GM21619 (cell line): Measurements from ENCODE around the gene BNIP2.
"Not testable (repeated sequence)": the region's sequence is repeated elsewhere in the genome, so short reads cannot be mapped to it uniquely, and the experiment has no call there.

Source experiments
- ATAC-seq: cut with Tn5 transposase; IDR thresholded peaks from one replicate; pipeline ENCODE4 v1.9.1; 2021; ENCODE audit not compliant: unreplicated experiment

The BNIP2 gene, protein sequence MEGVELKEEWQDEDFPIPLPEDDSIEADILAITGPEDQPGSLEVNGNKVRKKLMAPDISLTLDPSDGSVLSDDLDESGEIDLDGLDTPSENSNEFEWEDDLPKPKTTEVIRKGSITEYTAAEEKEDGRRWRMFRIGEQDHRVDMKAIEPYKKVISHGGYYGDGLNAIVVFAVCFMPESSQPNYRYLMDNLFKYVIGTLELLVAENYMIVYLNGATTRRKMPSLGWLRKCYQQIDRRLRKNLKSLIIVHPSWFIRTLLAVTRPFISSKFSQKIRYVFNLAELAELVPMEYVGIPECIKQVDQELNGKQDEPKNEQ

DNA sequence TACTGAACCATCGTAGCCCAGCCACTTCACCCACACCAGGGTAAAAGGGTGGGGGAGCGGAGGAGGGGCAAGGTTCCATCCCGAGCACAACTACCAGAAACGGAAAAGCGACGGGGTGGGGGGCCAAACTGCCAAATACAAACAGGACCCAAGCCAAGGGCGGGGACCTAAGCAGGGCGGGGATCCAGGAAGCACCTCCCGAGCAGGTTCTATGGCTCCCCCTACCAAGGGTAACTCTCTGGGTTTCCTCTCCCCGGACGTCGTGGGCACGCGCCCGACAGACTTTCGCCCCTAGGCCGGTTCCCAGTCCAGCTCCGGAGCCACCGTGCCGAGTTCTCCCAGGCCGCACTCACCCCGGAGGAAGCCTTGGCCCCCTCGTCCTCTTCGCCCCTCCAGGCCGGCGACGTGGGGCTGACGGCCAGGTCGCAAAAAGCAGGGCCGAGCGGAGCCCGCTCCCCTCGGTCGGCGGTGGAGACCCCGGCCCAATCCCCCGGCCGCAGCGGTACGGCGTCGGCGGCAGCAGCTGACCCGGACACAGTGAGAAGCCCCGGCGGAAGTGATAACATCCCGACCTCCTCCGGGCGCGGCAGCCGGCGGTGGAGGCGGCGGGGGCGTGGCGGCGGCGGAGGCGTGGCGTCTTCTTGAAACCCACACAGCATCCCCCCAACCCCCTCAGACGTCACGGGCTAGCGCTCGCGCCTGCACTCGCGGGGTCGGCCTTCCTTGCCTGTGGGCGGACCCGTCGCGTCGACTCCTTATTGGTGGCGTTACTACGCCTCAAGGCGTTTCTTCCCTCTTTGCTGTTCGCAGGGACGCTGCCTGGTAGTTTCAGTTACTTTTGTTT lies at the start of gene BNIP2:
Gene BNIP2, minus strand, starts transcription at position 539 of the 844 bp plus-strand sequence. CDS start 6,863 bp downstream, outside the sequence.
- peak; percentile 81 for ATAC-seq

DNA sequence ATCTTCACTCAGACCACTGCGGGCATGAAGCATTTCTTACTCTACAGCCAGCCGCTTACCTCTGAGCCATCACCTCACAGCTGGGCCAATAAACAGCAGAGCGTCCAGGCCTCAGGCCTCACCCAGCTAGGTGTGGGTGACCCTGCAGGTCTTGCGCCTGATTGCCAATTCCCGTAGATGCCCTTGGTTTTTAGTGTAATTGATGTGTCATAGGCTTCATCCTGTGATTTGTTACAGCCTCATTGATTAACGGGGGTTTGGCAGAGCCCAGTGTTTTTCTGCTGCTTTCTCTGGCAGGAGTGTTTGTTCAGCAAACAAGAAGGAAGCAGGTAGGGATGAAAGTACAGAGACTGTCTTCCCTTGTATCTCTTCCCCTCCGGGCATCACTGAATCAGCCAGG lies 49.6 kb upstream of the BNIP2 start:
- ATAC-seq: no peak

DNA sequence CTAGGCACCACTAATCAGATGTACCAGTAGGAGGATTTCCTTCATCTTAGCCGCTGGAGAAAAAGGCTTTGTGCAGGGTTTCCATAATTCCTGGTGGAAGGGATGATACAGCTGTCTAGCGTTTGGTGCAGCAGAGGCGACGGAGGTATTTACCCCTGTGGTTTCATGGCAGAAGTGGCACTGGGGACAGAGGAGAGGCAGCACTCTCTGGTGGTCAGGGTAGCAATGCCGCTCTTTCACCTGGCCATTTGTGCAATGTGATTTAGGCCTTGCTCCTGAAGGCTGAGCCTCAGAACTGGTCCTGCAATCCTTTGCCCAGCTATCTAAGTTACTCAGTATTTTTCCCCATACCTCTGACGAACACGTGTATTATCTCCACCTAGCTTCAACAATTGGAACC lies 47.1 kb upstream of the BNIP2 start:
- ATAC-seq: no peak

DNA sequence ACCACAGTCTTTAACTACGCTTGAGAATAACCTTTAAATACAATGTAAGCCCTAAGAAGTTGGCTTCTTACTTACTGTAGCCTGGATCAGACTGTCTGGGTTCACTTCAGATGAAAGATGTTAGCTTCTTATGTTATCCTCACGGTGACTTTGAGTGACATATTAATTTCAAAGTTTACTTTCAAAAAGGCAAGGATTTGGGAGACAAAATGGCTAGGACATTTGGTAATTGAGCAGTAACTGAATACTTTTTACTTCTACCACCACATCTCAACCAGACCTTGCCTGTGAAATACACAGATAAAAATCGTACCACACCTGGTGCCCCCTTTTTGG lies 36.0 kb upstream of the BNIP2 start:
- ATAC-seq: no peak

DNA sequence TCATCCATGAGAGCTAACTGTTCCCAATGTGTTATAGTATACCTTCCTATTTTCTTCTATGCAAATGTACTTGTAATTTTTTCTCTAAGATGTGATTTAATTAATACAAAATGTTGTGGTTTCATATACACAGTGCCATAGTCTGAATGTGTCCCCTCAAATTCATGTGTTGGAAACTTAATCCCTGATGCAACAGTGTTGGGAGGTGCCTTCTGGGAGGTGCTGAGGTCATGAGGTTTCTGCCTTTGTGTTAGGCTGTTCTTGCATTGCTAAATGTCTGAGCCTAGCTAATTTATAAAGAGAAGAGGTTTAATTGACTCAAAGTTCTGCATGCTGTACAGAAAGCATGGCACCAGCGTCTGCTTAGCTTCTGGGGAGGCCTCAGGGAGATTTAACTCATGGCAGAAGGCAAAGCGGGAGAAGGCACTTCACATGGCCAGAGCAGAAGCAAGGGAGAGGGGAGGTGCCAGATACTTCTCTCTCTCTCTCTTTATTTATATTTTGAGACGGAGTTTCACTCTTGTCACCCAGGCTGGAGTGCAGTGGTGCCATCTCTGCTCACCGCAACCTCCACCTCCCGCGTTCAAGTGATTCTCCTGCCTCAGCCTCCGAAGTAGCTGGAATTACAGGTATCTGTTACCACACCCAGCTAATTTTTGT lies 34.7 kb upstream of the BNIP2 start:
- no peak for ATAC-seq

DNA sequence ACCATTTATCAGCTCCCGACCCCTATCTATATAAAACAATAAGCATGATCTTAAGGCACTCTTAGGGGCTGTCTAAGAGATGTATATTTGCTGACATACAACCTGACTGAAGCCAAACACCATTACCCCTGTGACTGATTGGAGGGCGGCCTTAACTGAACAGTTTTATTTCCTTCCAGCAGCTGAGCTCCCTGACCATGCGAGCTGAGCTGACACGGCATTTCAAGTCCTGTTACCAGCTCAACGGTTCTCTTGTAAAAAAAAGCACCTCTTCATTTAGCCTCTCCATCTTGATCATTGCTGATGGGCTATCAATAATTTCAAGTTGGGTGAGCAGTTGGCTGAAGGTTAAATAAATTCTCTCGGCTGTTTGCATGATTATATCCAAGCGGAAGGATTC lies 33.4 kb upstream of the BNIP2 start:
- ATAC-seq: no peak

DNA sequence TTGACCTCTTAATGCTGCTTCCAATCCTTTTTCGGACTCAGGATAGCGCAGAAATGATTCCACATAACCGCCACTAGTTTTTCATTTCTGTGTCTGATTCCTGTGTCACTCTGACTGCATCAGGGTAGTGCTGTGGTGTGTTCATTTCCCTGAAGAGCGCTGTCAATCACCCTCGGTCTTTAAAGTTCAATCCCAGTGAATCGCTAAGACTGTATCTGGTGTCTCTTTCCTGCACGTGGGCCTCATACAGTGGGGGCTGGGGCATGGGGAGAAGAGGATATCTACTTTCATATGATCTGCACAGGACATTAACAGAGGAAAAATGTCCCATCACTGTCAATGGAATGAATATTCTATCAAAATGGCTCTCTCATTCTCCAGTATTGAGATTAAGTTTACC lies 32.9 kb upstream of the BNIP2 start:
- no peak for ATAC-seq

DNA sequence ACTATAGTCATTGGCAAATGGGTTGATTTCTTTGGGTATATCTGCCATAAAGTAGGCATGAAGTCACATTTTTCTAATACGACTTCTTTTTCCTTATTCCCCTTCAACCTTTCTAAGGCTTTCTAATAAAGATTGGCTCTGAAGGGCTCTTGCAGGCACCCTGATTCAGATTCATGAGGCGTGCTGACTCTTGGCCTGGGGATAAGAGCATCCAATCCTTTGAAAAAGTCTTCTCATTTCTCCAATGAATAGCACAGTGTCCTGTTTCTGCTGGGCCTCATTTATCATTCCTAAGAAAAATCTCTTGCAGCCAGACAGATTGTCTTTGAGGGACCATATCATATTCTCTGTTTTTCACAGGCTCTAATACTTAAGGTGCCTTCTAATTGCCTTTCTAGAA lies 32.3 kb upstream of the BNIP2 start:
- ATAC-seq: no peak

DNA sequence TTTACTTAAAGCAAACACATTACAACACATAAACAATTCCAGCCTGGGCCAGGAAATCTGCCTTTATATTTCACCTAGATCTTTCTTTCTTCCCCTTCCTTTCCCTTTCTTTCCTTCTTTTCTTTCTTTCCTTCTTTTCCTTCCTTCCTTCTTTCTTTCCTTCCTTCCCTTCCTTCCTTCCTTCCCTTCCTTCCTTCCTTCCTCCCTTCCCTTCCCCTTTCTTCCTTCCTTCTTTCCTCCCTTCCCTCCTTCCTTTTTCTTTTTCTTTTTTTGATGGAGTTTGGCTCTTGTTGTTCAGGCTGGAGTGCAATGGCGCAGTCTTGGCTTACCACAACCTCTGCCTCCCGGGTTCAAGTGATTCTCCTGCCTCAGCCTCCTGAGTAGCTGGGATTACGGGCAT lies 24.1 kb upstream of the BNIP2 start:
- ATAC-seq: no peak

DNA sequence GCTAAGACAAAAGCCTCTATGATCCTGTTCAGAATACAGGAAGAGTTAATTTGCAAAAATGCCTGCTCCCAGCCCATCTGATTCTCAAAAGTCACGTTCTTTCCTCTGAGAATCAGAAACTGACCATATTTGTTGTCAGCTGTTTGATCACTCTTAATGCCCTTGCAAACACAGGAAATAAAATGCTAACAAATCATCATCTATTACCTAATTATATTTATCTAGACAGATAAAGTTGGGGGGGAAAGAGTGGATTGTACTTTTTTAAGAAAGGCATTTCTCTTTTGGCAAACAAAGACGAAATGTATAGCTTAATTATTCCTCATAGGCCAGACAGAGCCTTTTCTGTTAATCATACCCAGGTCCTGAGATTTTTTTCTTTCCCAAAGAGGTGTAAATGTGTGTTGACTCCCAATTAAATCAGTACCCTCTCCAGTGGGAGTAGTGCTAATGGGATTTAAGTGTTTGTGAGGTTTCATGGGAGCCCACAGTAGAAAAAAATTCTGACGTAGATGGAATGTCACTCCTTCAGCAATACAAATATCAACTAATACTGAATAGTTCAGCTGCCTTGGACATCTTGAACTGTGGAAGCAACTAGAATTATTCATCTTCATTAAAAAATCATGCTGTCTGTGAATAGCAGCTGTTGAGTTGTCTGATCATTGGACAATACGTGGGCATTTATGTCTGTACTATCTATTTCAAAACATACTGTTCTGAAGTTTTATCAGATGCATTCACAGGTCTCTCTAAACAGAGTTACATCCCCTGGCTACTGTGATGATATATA lies 22.5 kb upstream of the BNIP2 start:
- ATAC-seq: no peak

DNA sequence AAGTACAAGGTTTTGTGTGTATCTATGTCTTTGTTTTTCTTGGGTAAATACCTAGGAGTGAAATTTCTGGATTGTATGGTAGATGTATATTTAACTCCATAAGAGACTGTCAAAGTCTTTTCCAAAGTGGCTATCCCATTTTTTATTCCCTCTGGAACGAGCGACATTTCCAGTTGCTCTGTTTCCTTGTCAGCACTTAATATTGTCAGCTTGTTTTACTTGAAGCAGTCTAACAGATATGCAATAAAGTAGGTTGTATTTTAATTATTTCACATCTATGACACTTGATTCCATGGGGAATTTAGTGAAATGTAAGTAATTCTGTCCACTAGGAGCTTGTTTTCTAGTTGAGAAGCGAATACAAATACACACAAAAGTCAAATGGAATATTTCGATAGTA lies 18.5 kb upstream of the BNIP2 start:
- no peak for ATAC-seq

DNA sequence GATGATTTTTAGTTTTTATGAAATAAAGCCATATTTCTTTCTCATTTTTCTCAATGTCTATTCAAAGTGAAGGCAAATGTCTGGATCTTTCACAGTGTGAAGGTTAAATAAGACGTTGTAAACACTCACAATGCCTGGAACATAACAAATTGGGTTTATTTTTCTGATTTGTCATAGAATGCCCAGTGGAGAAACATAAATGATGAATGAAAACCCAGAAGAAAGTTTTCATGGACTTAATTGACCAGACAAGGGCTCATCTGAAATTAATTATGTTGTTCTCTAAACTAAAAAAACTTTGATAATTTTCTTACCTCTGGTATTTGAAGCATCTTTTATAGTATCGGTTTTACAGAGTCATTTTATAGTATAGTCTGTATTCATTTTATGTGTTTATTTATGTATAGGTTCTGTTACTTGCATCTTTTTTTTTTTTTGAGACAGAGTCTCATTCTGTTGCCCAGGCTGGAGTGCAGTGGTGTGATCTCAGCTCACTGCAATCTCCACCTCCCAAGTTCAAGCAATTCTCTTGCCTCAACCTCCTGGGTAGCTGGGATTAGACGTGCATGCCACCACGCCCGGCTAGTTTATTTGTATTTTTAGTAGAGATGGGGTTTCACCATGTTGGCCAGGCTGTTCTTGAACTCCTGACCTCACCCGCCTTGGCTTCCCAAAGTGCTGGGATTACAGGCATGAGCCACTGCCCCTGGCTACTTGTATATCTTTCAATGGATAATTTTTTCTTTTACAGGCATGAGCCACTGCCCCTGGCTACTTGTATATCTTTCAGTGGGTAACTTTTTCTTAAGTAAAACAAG lies 15.1 kb upstream of the BNIP2 start:
- no peak for ATAC-seq

DNA sequence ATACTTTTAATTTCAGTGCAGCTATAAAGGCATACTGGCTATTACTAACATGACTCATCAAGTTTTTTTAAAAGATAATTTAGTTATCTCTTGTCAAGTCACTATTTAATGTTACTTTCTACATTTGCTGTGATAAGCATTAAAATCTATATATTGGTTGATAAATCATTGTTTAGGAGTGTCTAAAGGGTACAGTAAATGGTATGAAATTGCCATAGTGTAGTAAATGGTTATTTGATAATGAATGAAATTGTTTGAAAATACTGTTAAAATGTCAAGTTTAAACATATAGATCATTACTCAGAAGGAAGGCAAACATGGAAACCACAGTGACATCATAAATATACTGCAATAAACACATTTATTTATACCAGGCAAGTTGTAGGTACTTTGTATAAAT lies 13.2 kb upstream of the BNIP2 start:
- ATAC-seq: no peak

DNA sequence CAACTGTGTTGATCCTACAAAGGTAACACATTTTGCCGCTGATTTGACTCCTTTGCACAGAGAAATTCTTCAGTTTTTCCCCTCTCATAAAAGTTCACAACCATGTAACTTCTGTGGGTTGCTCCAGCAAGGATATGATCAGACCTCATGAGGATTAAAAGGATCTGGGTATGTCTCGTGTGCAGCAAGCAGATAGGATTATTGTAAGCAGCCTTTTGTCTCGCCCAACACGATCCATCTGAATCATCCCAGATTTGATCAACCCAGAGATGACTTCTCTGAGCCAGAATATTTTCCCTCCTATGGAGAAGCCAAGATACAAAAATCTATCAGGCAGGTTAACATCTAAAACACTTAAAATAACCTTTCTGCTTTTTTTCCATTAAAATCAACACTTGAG lies 12.8 kb upstream of the BNIP2 start:
- no peak for ATAC-seq

DNA sequence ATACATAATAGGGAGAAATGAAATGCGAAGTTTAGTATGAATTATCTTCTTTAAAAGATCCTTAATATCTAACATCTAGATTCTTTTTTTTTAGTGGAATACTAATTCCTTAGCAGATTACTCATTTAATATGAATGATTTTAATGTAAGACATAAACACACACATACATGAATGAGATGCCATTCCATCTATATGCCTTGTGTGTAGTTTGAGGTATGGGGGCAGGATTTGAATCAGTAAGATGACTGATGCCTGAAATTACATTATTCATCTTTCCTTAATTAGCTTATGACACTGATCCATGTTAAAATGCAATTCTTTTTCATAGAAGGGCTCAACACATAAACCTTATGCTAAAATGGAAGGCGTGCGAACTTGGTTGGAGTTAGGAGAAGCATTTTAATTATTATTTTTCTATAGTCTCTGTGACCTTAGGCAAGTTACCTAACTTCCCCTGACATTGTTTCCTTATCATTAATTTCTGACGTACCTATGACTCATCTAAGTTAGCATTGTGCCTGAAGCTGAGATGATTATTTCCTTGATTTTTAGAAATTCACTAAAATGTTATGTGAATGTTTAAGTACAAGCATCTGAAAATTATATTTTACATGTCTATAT lies 10.8 kb upstream of the BNIP2 start:
- ATAC-seq: no peak

DNA sequence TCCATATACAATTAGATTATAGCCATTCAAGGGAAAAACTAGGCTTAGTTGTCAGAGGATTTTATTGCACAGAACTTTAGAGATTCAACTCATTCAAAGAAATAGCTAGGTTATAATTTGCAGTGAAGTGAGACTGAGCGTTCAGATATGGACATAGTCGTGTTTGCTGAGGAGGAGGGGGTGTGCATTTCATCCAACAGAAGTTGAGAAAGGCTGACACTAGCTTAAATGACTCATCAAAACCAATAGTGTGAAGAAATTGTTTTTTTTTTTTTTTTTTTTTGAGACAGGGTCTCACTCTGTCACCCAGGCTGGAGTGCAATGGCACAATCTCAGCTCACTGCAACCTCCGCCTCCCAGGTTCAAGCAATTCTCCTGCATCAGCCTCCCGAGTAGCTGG lies 8.9 kb upstream of the BNIP2 start:
- not testable (repeated sequence) for ATAC-seq

DNA sequence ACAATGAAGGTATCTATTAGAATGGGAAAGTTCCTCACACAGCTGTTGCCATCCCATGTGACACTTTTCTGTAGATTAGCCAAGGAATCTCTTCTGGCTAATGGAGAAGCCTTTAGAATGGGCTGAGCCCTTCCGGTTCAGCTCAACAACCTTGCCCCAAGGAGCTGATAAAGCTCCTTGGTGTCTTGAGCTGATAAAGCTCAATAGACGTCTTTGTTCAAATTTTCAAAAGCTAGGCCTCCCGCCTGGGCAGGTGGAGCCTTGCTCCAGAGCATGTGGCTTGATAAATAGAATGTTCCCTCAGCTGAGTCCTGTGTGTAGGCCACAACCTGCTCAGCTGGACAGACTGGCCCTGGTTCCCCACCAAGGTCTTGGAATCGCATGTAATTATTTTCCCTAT lies 7.2 kb upstream of the BNIP2 start:
- no peak for ATAC-seq

DNA sequence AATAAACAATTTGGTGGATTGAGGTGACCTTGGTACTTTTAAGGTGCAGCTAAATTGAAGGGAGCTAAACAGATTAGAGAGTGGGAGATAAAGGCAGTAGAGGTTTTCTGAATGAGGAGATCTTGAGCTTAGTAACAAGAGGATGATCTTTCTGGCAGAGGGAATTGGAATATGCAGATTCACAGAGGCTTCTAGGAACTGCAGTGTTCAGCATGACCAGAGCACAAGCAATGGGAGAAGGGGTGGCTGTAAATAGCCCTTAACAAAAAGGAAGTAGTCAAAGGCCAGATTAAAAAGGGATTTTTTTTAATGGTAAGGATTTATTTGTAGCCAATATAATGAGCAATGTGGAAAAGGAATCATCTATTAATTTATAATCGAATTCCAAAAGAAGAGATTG lies 5.7 kb upstream of the BNIP2 start:
- no peak for ATAC-seq

DNA sequence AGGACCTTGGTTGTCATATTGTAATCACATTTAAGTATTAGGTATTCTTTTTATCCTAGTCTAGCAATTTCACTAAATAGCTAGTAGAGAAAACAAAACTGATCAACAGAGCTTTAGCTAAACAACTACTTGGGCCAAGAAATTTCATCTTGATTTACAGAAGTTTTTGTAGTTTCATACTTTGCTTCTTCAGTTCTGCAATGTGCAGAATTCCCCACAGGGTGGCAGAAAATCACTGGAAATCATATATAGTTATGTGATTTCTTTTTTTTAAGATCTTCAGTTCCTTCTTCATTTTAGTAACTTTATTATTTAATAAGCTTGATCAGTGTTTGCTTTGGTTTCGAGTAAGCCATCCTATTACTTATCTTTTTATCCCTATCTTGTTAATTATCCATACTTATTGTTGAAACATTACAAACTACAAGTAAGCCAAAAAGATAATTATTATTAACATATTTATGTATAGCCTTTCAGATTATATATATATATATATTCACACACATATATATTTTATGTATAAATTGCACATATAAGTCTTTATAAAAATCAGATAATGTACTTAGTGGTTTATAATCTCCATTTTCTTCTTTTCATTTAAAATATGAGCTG lies 2.2 kb upstream of the BNIP2 start:
- ATAC-seq: no peak
